GM12878 (cell line): ENCODE measurements around the gene XNDC1N.

Source experiments
- CREB1 ChIP-seq: IDR thresholded peaks from 2 replicates; pipeline ENCODE4 v1.6.1; 2012; ENCODE audit warnings: low read depth, mild to moderate bottlenecking, inconsistent platforms
- SP1 ChIP-seq: IDR thresholded peaks from one replicate; pipeline ENCODE4 v1.6.1; 2011; ENCODE audit warnings: low read depth, low read length
- TF ChIP-seq, protein P1 (sequence below), 3 experiments: IDR thresholded peaks in 2 of 3; conservative IDR thresholded peaks in 1 of 3; 2 replicates each; pipeline ENCODE4 v1.5.1; 2011; ENCODE audit warnings: low read depth in 3 of 3, low read length in 3 of 3, mild to moderate bottlenecking in 3 of 3, control low read depth in 2 of 3, moderate library complexity in 2 of 3, inconsistent platforms in 1 of 3, mixed read lengths in 1 of 3; ENCODE audit not compliant: control insufficient read depth in 2 of 3, insufficient read depth in 1 of 3; ENCODE audit errors: extremely low read depth in 1 of 3

GRCh38 chr11:71963468-71963867 is 35.1 kb upstream of the XNDC1N start:
- TF ChIP-seq SP1: no peak
- TF ChIP-seq, protein P1, sequence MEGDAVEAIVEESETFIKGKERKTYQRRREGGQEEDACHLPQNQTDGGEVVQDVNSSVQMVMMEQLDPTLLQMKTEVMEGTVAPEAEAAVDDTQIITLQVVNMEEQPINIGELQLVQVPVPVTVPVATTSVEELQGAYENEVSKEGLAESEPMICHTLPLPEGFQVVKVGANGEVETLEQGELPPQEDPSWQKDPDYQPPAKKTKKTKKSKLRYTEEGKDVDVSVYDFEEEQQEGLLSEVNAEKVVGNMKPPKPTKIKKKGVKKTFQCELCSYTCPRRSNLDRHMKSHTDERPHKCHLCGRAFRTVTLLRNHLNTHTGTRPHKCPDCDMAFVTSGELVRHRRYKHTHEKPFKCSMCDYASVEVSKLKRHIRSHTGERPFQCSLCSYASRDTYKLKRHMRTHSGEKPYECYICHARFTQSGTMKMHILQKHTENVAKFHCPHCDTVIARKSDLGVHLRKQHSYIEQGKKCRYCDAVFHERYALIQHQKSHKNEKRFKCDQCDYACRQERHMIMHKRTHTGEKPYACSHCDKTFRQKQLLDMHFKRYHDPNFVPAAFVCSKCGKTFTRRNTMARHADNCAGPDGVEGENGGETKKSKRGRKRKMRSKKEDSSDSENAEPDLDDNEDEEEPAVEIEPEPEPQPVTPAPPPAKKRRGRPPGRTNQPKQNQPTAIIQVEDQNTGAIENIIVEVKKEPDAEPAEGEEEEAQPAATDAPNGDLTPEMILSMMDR (IDR thresholded peaks at IDR 0.05 in 2 of 3, conservative IDR thresholded peaks at IDR 0.05 in 1 of 3; ENCODE audit: control insufficient read depth in 2 of 3, extremely low read depth in 1 of 3, insufficient read depth in 1 of 3, low read depth in 3 of 3, low read length in 3 of 3): no peak
- TF ChIP-seq CREB1: no peak
